PC-9 (cell line): ENCODE measurements around the gene LAPTM5.

Source experiments
- CTCF ChIP-seq: fragments of 200-600 bp; sonication (generic); conservative IDR thresholded peaks from 2 replicates; pipeline ENCODE4 v1.6.1; 2017; ENCODE audit warnings: mixed run types, antibody characterized with exemption, mild to moderate bottlenecking, moderate library complexity
- EZH2 ChIP-seq: fragments of 200-600 bp; sonication (generic); IDR thresholded peaks from 2 replicates; pipeline ENCODE4 v1.8.0; 2017; ENCODE audit warnings: antibody characterized with exemption, low read depth

GRCh38 chr1:30731806-30732276, 25.7 kb downstream of the LAPTM5 start:
- TF ChIP-seq CTCF (no peak), EZH2 (no peak)
